ENCODE data around the gene EVX2.

DNA sequence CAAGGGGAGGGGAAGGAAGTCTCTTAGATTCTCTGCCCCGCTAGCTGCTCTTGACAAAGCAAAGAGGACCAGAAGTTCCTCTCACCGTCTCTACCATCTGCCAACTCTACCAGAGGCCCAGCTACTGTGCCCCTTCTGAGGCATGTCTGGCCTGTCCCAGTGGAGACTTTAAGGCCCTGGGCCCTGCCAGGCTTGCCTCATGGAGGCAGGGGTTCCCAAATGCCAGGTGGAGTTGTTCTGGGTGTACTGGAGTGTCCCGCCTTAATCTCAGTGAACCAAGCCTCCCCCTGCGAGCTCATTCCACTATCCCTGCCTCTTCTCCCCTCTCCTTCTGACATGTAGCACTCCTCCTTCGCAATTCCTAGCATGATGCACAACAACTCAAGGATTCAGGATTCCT, 18.1 kb upstream of the EVX2 start:
- TF ChIP-seq CTCF (IDR thresholded peaks at IDR 0.05) (no peak), POLR2A (IDR thresholded peaks at IDR 0.05) (no peak), EP300 (IDR thresholded peaks at IDR 0.05) (no peak), POLR2AphosphoS5 (IDR thresholded peaks at IDR 0.05) (no peak)
